ENCODE data around the gene SLC2A9.

DNA sequence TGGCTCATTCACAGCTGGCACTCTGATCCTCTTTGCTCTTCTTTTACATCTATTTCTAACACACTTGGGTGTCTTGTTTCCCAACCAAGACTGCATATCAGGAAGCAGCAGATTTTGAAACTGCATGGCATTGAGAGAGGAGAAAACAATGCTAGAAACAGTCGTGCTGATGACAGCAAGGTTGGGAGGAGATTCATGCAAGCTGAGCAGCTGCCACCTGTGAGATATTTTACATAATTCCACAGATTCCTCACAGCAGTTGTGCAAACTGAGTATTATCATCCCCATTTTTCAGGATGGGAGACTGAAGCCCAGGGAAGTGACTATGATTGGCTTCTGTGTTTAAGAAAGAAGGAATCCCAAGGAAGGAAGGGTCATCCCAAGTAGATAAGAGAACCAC lies 105.0 kb downstream of the SLC2A9 start:
- no peak for TF ChIP-seq ZNF274 (IDR thresholded peaks at IDR 0.05; ENCODE audit: low read depth, low read length)
- no peak for TF ChIP-seq SUZ12 (IDR thresholded peaks at IDR 0.05; ENCODE audit: extremely low read depth, insufficient read depth, insufficient read length)

Measured in NT2/D1 (cell line).